GM15510 (cell line): Measurements from ENCODE around the gene HPS4.

Source experiments
- POLR2A ChIP-seq: IDR thresholded peaks from 3 replicates; pipeline ENCODE4 v1.6.1; 2011; ENCODE audit warnings: borderline replicate concordance; ENCODE audit not compliant: insufficient read length; ENCODE audit errors: extremely low read depth

Gene HPS4

DNA sequence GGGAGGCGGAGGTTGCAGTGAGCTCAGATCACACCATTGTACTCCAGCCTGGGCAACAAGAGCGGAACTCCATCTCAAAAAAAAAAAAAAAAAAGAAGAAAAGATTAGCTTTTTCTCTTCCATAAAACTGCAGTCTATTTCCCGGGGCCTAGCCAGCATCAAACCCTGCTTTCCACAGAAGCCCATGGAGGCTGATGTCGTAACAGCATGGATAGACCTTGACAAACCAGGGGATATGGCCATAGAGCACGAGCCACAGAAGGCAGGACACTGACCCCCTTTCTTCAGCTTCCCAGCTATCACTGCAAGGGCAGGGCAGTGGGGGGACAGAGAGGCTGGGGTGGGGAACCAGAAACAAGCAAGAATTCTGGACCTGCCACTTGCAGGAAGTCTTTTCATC is 21.5 kb downstream of the HPS4 start:
- TF ChIP-seq POLR2A, result no peak

DNA sequence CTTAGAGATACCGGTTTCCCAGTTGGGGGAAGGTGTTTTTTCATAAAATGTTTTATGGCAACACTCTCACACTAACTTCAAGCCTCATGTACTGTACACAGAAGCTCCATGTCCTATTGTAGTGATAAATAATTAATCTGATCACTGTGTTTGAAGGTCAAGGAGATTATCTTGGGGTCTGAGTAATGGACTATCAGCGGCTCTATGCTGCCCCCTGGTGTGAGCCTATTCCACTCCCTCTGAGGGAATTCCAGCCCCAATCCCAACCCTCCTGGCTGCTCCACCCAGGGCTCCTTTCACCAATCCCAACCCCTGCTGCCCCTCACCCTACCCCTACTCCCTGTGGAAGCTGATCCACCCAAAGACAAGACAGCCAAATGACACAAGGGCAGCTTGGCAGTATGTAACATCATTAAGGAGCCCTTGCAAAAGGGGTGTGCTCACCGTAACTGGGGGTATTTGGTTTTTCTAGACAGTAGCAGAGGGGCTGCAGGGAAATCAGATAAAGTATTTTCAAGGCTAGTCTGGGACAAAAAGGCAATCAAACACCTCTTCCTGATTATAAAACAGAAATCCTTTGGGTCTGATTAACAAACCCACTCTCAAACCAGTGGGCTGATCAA is 22.3 kb downstream of the HPS4 start:
- TF ChIP-seq POLR2A, result no peak

DNA sequence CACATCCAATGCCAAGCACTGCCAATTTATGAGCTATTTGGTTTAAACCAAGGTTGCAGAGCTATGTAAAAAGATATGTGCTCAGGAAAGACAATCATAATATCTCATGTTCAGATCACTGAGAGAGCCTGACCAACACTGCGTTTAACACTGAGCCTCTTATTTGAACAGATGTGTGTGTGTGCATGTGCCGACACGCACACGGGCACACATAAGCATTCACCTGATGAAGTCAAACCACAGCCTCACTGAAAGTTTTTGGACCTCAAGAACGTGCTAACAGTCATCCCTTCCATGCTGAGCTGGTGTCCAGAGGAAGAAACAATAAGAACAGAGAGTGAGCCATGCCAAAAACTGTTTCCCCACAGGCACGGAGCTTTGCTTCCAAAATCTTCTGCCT is 23.4 kb downstream of the HPS4 start:
- no peak for TF ChIP-seq POLR2A

DNA sequence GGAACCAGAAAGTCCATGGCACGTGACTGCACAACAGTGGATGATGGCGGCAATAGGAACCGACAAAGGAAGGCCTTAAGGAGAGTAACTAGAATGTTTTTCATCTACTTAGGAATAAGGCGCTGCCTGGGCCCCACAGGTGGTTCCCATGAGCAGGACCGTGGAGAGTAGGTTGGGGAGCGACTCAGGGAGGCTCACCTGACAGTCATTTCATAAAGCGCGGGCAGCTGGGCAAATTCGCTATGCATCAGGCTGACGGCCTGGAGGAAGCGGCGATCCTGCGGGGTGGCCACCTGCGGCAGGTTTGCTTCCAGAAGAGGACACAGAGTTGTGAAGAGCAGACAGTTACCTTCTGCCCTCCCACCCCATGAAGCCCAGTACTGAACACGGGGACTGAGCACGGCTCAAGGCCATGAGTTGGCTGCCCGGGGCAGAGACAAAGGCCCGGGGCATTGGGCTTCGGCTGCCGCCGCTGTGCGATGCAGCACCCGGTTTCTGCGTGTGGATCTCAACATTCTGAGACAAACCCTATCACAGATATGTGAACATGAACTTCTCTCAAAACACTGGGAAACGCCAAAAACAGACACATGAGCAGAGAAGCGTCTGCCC is 25.8 kb downstream of the HPS4 start:
- no peak for TF ChIP-seq POLR2A

DNA sequence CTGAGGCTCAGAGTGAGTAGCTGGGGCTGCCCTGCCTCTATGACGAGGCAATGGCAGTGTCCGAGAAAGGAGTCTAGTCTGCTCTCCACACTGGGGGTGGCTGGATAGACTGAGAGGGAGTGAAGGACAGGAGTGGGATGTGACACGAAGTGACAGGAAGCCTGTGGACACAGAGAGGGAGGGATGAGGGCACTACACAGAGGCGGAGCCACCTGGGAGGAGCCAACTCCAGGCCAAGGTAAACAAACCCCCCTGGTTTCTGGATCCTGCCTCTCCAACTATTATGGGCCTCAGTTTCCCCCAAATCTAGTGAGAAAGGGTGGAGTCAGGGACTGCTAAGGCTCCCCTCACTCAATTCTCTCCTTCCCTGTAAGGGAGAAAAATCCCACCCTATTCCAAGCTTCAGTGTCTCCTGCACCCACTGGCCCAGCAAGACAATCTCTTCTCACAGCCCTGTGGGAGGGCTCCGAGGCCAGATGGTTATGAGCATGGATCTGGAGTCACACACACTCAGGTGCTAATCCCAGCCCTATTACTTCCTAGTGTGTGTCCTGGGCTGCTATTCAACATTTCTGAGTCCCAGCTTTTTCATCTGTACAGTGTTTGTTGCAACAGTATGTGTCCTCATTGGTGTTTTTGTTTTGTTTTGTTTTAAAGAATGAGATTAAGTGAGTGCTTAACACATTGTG is 29.6 kb downstream of the HPS4 start:
- TF ChIP-seq POLR2A, result no peak

DNA sequence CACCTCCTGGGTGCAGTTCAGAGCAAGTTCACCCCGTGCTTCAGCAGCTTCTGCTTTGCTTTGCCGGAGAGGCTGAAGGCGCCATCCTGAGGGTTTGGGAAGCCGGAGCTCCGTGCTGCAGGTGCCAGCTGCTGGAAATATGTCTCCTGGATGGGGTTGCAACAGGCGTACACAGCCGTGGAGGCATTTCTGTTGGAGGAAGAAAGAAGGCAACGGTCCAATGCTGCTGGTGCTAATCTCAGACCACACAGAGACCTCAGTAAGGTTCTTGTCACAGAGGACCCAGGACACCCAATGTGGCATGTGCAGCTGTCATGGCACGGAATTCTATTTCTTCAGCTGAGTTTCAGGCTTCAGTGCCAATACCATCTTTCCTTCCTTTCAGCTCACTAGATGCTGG is 30.4 kb downstream of the HPS4 start:
- TF ChIP-seq POLR2A, result no peak

DNA sequence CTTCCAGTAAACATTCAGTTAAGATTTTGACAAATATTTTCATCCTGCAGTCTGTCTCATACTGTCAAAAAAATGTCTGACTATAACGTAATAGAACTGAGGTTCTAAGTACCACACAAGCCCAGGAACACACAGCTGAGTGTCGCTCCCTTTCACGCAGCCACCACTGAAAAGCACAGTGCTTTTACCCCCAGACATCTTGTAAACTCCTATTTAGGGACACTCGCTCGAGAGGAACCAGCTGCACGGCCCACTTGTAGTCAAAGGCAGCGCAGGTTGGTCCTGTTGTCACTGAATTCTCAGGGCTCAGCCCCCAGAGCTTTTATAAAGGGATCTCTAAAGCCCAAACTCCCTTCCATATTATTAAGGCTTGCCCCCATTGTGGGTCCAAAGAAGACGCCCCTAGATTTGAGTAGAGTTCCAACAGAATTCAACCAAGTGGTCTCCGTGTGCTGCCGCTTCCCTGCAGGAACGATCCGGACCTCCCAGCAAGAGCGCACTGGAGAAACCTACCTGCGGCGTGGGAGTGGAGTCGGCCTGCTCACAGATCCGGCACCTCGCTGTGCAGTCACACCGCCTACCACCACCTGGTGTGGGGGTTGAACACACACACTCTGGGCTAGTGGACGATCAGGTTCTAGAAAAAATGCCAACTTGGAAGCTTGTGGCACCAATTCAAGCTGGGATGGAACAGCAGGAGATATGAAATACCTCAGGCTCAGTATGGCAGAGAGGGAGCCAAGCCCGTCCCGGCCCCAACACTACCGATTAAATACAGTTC is 31.2 kb downstream of the HPS4 start:
- TF ChIP-seq POLR2A, result no peak

DNA sequence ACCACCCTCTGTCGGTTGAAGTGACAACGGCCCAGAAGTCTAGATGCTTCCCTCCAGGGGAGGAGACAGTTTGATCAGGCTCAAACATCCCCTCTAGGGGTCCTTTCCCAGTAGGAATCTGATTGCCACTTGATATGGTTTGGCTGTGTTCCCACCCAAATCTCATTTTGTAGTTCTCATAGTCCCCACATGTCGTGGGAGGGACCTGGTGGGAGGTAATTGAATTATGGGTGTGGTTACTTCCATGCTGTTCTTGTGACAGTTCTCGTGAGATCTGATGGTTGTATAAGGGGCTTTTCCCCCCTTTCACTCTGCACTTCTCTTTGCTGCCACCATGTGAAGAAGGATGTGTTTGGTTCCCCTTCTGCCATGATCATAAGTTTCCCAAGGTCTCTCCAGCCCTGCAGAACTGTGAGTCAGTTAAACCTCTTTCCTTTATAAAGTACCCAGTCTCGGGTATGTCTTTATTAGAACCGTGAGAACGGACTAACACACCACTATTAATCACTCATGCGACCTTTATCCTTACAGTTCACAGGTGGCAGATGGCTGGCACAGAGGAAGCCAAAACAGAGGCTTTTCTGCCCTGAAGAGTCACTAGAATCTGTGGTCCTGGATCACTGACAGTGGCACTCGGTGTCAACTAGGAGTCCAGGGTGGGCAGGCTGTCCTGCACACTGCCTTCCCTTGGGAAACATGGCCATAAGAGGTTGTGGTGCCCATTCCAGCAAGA is 33.0 kb downstream of the HPS4 start:
- no peak for TF ChIP-seq POLR2A

DNA sequence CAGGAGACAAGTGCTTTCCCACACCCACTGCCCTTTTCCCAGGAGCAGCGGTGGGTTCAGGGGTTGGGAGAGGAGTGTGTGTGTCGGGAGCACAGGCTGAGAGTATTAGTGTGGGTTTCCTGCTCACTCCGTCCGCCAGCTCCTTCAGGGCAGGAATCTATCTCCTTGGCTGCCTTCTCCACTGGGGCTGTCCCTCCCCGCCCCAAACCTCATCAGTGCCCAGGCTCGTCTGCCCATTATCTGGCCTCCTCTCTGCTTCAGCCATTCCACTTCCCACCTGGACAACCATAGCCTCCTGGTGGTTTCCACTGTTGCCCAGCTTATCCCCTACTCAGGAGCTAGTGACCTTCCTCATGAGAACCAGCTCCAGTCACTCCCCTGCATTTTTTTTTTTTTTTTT is 34.6 kb downstream of the HPS4 start:
- TF ChIP-seq POLR2A, result no peak

DNA sequence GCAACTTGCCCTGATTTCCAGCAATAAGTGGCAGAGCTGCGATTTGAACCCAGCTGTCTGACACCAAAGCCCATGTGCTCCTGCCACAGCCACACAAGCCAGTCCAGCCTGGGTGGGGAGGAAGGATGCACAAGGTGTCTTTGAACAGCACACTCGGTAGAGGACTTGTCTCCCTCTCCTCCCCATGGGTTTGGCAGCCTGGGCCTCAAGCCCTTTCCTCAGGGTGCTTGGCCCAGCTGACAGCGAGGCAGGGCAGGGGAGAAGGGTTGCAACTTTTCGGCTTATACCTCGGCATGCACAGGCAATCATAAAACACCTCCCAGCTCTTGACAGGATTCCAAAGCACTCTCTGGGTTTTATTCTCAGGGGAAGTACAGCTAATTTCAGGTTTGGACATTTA is 35.2 kb downstream of the HPS4 start:
- no peak for TF ChIP-seq POLR2A

DNA sequence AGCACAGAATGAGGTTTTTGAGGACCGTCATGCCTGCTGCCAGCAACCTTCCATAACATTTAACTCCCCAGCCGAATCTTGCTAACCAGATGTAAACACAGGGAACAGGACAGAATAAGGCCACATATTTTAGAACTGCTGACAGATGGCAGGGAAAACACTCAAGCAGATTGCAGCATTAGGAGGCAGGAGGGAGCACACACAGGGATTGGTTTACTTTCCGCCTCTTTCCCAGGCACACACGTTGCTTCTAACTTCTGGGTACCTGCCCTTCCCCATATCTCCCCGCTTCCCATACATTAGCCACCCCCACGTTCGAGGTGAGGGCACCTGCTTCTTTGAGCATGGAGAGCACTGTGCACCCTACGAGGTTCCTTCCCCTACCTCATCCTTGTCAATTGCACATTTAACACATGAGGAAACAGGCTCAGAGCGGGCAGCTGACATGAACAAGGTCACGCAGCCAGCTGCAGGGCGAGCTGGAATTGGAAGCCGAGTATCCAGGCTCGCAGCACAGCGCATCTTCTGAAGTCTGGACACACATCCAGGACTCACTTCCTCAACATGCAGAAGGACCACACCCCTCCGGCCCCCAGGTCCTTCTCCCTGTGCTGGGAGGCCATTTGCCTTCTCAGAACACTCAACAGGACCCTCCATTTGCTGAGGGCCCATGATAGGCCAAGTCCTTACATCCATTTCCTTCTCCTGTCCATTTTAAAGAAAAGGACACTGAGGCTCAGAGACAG is 35.8 kb downstream of the HPS4 start:
- no peak for TF ChIP-seq POLR2A

DNA sequence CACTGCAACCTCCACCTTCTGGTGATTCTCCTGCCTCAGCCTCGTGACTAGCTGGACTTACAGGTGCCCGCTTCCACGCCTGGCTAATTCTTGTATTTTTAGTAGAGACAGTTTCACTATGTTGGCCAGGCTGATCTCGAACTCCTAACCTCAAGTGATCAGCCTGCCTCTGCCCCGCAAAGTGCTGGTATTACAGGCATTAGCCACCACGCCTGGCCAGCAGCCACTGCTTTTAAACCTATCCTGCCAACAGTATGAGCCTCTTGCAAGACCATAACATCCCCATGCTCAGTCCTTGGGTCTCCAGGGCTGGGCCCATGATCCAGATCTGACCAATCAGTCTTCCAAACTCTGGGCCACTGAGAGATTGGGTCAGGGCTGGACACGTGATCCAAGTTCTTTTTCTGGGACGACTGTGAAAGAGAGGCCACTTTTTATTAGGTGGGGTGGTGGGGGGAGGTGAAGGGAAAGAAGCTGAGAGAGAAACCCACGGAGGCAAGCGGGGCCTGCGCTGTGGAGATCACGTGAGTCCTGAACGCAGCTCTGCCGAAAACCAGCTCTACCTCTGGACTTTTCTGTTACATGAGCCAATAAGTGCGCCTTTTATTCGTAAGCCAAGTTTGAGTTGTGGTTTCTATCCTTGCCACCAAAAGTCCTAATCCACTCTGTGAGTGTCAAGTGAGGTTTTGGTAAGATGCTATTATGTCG is 36.6 kb downstream of the HPS4 start:
- no peak for TF ChIP-seq POLR2A

DNA sequence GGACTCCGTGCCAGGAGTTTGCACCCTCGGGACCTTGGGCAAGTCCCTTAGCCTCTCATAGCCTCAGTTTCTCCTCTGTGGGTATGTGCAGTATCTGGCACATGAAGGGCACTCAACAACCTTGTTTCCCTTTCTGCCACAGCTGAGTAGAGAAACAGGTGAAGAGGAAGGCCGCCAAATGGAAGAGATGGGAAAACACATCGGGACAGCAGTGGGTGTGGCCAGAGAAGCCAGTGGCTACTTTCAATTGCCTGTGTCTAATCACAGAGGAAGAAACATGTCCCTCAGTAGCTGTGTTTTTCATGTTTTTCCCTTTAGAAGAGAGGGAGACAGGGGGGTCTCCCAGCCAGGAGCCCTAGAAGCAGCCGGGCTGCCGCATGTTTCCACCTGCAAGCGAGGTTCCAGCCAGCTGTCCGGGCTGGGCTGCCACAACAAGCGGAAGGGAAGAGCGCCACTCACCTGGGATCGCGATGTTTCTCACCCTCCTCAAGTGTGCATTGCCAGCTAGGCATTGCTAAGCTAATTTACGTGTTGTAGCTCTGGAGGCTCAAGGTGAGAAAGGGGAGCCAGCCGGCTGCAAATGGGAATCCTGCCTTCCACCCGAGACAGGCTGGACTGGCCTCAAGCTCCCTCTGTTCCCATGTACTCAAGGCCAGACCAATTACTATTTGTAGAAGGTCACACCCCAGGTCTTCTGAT is 37.9 kb downstream of the HPS4 start:
- no peak for TF ChIP-seq POLR2A
